Uterus (tissue), 4 donors: ENCODE measurements around the gene TMEM183A. TPM values are rescaled to one million over a fixed set of nuclear protein-coding genes. Genes with fewer than 3 reads are reported as not detected.

ENCODE experiments used
- DNase-seq, 2 donors: peaks; one replicate each; pipeline ENCODE4 v3.0.0-alpha.2; 2019 to 2020
- H3K27ac ChIP-seq, 2 donors: fragments of 200-600 bp; sonication (generic); 1 replicate in 1 of 2; 2 replicates in 1 of 2; pipeline ENCODE4 v1.5.1; 2016 to 2018
- H3K27me3 ChIP-seq, 2 donors: fragments of 200-600 bp; sonication (generic); one replicate each; pipeline ENCODE4 v1.5.1; 2018 to 2019; ENCODE audit warnings: control low read depth in 1 of 2
- H3K36me3 ChIP-seq, 2 donors: fragments of 200-600 bp; sonication (generic); one replicate each; pipeline ENCODE4 v1.5.1; 2019; ENCODE audit warnings: control low read depth in 1 of 2
- H3K4me1 ChIP-seq, 2 donors: fragments of 200-600 bp; sonication (generic); one replicate each; pipeline ENCODE4 v1.5.1; 2018 to 2019; ENCODE audit warnings: control low read depth in 1 of 2
- H3K4me3 ChIP-seq, 2 donors: fragments of 200-600 bp; sonication (generic); 1 replicate in 1 of 2; 2 replicates in 1 of 2; pipeline ENCODE4 v1.5.1; 2018 to 2019; ENCODE audit warnings: mild to moderate bottlenecking in 1 of 2
- H3K9me3 ChIP-seq, 2 donors: fragments of 200-600 bp; sonication (generic); one replicate each; pipeline ENCODE4 v1.5.1; 2019; ENCODE audit warnings: control low read depth in 1 of 2
- POLR2A ChIP-seq, 2 donors: fragments of 450-650 bp; IDR thresholded peaks; one replicate each; pipeline ENCODE4 v1.6.1; 2016; ENCODE audit warnings: antibody characterized with exemption in 2 of 2, mild to moderate bottlenecking in 1 of 2, moderate library complexity in 1 of 2
- intact Hi-C: fragments of 100-400 bp; cut with DNase I; formaldehyde crosslinking; loops from one replicate; pipeline ENCODE4 v1.15.1; 2023; ENCODE audit warnings: low total_unique reads
- total RNA-seq, 4 donors: library from RNA; depleted of rRNA in 3 of 4; stranded (reverse); fragments of >200 nt in 3 of 4; gene quantifications; one replicate each; pipeline versions ENCODE4 v1.1.0 to v1.2.4, GENCODE V29; 2014 to 2023
- TF ChIP-seq, protein P1 (sequence below), 4 experiments: fragments of 200-600 bp in 2 of 4; fragments of 450-650 bp in 2 of 4; sonication (generic) in 2 of 4; IDR thresholded peaks; one replicate each; pipeline ENCODE4 v1.5.1; 2016 to 2019; ENCODE audit warnings: antibody characterized with exemption in 4 of 4, mild to moderate bottlenecking in 2 of 4, moderate library complexity in 1 of 4
- donor health status: DM: yes; HTN: yes; CAD: no.

TMEM183A gene
- total RNA-seq, 4 donors from 2014 or later, result 25.9 to 109 (median 68.1) TPM

- Histone ChIP-seq H3K27me3 (no peaks in the 10 kb centered on the region), H3K4me1 (no peaks in the 10 kb centered on the region), H3K9me3 (no peaks in the 10 kb centered on the region), H3K27ac (no peak overlapping the region), H3K4me3 (no peak overlapping the region), H3K36me3 (no peaks in the 10 kb centered on the region)
- DNase-seq, result no peak
- TF ChIP-seq, protein P1, sequence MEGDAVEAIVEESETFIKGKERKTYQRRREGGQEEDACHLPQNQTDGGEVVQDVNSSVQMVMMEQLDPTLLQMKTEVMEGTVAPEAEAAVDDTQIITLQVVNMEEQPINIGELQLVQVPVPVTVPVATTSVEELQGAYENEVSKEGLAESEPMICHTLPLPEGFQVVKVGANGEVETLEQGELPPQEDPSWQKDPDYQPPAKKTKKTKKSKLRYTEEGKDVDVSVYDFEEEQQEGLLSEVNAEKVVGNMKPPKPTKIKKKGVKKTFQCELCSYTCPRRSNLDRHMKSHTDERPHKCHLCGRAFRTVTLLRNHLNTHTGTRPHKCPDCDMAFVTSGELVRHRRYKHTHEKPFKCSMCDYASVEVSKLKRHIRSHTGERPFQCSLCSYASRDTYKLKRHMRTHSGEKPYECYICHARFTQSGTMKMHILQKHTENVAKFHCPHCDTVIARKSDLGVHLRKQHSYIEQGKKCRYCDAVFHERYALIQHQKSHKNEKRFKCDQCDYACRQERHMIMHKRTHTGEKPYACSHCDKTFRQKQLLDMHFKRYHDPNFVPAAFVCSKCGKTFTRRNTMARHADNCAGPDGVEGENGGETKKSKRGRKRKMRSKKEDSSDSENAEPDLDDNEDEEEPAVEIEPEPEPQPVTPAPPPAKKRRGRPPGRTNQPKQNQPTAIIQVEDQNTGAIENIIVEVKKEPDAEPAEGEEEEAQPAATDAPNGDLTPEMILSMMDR (IDR thresholded peaks at IDR 0.05), result no peak
- TF ChIP-seq POLR2A (IDR thresholded peaks at IDR 0.05), result no peak
- intact Hi-C loops, result no loop called here
Observed at GRCh38 chr1:203056516-203056915, 49.3 kb downstream of the TMEM183A start.

GRCh38 chr1:203057911-203058675 is 50.9 kb downstream of the TMEM183A start:
- H3K36me3 ChIP-seq, result no peaks in the 10 kb centered on the region

GRCh38 chr1:203058676-203058935 is 51.4 kb downstream of the TMEM183A start:
- no peaks in the 10 kb centered on the region for H3K27me3 ChIP-seq
- intact Hi-C loops, result no loop called here
- H3K4me3 ChIP-seq, result no peak overlapping the region
- no peak overlapping the region for H3K27ac ChIP-seq
- H3K4me1 ChIP-seq, result no peaks in the 10 kb centered on the region
- H3K36me3 ChIP-seq, result no peaks in the 10 kb centered on the region
- no peaks in the 10 kb centered on the region for H3K9me3 ChIP-seq
- no peak for DNase-seq
- TF ChIP-seq POLR2A (IDR thresholded peaks at IDR 0.05), result no peak
- TF ChIP-seq, protein P1 (IDR thresholded peaks at IDR 0.05), result no peak

More at GRCh38 chr1:203057911-203058675, 50.9 kb downstream of the TMEM183A start:
- no peak for TF ChIP-seq POLR2A (IDR thresholded peaks at IDR 0.05)
- TF ChIP-seq, protein P1 (IDR thresholded peaks at IDR 0.05), result no peak
- no peaks in the 10 kb centered on the region for H3K4me1 ChIP-seq
- H3K4me3 ChIP-seq, result no peak overlapping the region
- no peaks in the 10 kb centered on the region for H3K27me3 ChIP-seq
- no peak overlapping the region for H3K27ac ChIP-seq
- DNase-seq, result no peak
- no peaks in the 10 kb centered on the region for H3K9me3 ChIP-seq
- intact Hi-C loops, result no loop called here

- Histone ChIP-seq H3K4me1 (no peaks in the 10 kb centered on the region), H3K4me3 (no peak overlapping the region), H3K27ac (no peak overlapping the region), H3K27me3 (no peaks in the 10 kb centered on the region), H3K9me3 (no peaks in the 10 kb centered on the region), H3K36me3 (no peaks in the 10 kb centered on the region)
- DNase-seq, result no peak
- intact Hi-C loops, result no loop called here
- TF ChIP-seq POLR2A (IDR thresholded peaks at IDR 0.05), result no peak
- TF ChIP-seq, protein P1 (IDR thresholded peaks at IDR 0.05), result no peak
Observed at GRCh38 chr1:203059485-203059884, 52.3 kb downstream of the TMEM183A start.

DNA sequence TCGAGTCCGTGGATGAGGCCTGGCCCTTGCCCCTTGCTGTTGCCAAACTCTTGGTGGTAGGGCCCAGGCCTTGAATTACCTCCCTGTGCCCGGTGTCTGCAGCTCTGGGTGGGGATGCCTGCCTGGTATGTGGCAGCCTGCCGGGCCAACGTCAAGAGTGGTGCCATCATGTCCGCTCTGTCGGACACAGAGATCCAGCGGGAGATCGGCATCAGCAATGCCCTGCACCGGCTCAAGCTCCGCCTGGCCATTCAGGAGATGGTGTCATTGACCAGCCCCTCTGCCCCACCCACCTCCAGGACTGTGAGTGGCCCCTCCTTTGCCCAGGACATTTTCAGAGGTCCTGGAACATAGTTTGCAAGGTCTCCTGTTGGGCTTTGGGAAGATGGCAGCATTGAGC is 52.9 kb downstream of the TMEM183A start:
- Histone ChIP-seq H3K27ac (no peak overlapping the region), H3K36me3 (no peaks in the 10 kb centered on the region), H3K4me3 (no peak overlapping the region), H3K4me1 (no peaks in the 10 kb centered on the region), H3K9me3 (no peaks in the 10 kb centered on the region), H3K27me3 (no peaks in the 10 kb centered on the region)
- no peak for TF ChIP-seq POLR2A (IDR thresholded peaks at IDR 0.05)
- TF ChIP-seq, protein P1 (IDR thresholded peaks at IDR 0.05), result no peak
- intact Hi-C loops, result no loop called here
- DNase-seq, result no peak
